Cerebellar nuclear complex (tissue), 1 donor: ENCODE measurements around the gene NOL12.
"Not testable (repeated sequence)": the region's sequence is repeated elsewhere in the genome, so short reads cannot be mapped to it uniquely, and the experiment has no call there.

Source experiments
- DNase-seq, 2 experiments: peaks; one replicate each; lab custom pipeline; 2025; lab: John Stamatoyannopoulos, UW

The NOL12 gene

GRCh38 chr22:37679670-37680069, 6.5 kb upstream of the NOL12 start:
- DNase-seq: no peak

DNA sequence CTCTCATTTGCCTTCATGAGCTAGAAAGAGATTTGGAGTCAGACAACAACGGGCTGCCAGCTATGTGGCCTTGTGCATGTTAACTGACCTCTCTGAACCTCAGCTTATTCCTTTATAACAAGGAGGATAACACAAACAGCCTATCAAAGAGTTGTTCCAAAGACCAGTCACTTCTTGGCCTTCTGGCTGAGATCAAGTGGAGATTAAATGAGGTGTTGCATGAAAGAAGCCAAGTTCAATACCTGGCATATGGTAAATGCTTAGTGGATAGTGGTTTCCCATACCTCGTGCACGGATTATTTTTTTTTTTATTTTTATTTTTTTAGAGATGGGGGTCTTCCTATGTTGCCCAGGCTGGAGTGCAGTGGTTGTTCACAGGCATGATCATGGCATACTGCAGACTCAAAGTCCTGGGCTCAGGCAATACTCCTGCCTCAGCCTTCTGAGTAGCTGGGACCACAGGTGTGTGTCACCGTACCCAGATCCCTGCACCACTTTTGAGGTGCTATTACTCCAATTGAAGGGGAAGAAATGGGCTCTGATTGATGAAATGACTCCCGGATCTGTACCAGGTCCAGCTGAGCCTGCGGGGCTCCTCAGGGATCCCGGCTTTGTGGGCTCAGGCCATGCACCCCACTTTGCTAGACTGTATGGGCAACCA, 5.8 kb upstream of the NOL12 start:
- no peak for DNase-seq

- no peak for DNase-seq
Observed at GRCh38 chr22:37681001-37681424, 5.1 kb upstream of the NOL12 start.

GRCh38 chr22:37681556-37682049, 4.5 kb upstream of the NOL12 start:
- no peak for DNase-seq

DNA sequence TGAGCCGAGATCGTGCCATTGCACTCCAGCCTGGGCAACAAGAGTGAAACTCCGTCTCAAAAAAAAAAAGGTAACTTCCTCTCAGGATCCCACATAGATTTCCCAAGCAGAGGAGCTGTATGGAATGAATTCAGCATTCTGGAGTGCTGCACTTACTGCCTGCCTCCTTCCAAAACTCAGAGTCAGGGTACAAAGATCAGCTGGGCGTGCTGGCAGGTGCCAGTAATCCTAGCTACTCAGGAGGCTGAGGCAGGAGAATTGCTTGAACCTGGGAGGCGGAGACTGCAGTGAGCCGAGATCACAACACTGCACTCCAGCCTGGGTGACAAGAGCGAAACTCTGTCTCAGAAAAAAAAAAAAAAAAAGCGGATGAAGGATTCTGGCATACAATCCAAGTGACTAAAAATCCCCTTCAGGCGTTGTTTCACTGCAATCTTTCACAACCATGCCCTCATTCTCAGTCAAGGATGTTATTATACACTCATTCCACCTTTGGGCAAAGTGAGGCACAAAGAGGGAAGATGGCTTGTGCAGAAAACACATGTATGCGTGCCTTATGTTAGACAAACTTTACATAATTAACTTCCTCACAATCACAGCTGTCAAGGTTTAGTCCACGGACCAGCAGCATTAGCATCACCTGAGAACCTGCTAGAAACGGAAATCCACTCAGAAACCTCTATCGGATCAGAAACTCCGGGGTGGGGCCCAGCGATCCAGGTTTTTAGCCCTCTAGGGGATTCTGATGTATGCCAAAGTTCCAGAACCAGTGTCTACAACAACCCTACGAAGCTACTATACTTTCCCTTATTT, 1.1 kb upstream of the NOL12 start:
- DNase-seq: no peak

DNA sequence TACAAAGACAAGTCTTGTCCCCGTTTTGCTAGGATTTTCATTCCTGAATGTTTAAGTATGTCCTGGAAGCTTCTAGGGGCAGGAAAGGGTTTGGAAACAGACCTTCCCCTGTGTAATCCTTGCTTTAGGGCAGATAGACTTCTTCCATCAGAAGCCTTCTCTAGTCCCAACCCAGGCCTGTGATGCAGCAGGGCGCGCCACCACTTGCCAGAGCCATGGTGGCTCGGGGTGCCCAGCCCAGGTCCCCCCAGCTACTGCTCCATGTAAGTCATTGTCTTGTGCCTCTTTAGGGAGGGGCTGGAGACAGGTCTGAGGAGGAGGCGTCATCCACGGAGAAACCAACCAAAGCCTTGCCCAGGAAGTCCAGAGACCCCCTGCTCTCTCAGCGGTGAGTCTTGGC, 4.3 kb downstream of the NOL12 start:
- DNase-seq: no peak

DNA sequence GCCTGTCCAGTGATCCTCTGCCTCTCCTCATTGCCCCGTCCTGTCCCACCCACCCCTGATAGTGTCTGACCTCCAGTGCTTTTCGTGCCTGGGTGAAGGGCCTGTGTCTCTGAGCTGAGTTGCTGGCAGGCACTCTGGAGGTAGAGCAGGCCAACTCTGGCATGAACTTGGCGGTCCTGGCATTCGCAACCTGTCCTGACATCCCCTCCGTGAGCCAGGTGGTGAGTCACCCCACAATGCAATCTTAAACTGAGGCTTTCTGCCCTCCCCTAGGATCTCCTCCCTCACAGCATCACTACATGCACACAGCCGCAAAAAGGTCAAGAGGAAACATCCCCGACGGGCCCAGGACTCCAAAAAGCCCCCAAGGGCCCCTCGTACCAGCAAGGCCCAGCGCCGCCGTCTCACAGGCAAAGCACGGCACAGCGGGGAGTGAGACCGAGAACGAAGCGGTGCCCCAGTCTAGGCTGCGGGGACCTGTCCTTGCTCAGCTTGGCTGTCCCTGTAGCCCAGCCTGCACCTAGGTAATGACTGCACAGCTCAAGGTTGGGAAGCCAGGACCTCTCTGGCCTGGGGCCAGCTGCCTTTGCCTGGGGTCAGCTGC, 4.9 kb downstream of the NOL12 start:
- DNase-seq: no peak

DNA sequence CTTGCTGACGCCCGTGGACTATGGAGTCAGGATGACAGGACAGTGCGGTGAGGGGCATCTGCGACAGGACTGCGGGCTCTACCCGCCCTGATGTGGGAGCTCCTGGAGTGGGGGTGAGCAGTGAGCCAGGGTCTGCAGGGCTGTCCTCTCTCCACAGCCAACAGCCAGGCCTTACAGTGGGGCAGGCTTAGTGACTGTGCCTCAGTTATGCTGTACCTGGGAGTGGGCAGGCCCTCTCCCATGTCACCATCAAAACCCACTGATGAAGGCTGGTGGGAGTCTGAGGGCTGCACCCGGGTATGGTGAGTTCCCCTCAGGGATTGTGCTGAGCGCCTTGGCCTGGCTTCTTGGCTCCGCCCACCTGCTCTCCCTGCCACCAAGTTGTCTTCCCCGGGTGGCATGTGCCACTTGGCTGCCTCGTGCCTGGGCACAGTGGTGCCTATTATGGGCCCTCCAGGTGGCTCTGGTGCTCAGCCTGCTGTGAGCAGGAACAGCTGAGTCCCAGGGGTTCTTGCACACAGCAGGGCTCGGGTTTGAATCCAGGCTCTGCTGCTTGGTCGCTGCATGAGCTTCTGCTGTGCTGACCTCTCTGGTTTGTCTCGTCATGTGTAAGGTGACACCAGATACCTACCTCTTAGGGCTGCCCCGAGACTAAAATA, 6.6 kb downstream of the NOL12 start:
- DNase-seq: no peak

- not testable (repeated sequence) for DNase-seq
Observed at GRCh38 chr22:37694131-37694530, 8.0 kb downstream of the NOL12 start.

DNA sequence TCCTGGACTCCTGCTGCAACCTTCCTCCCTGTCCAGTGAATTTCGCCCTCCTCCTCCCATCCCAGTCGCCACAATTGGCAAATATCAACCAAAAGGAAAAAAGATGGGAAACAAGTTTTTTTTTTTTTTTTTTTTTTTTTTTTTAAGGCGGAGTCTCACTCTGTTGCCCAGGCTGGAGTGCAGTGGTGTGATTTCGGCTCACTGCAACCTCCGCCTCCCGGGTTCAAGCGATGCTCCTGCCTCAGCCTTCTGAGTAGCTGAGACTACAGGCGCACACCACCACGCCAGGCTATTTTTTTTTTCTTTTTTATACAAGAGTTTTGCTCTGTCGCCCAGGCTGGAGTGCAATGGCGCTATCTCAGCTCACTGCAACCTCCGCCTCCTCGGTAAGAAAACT, 10.1 kb downstream of the NOL12 start:
- DNase-seq: not testable (repeated sequence)

DNA sequence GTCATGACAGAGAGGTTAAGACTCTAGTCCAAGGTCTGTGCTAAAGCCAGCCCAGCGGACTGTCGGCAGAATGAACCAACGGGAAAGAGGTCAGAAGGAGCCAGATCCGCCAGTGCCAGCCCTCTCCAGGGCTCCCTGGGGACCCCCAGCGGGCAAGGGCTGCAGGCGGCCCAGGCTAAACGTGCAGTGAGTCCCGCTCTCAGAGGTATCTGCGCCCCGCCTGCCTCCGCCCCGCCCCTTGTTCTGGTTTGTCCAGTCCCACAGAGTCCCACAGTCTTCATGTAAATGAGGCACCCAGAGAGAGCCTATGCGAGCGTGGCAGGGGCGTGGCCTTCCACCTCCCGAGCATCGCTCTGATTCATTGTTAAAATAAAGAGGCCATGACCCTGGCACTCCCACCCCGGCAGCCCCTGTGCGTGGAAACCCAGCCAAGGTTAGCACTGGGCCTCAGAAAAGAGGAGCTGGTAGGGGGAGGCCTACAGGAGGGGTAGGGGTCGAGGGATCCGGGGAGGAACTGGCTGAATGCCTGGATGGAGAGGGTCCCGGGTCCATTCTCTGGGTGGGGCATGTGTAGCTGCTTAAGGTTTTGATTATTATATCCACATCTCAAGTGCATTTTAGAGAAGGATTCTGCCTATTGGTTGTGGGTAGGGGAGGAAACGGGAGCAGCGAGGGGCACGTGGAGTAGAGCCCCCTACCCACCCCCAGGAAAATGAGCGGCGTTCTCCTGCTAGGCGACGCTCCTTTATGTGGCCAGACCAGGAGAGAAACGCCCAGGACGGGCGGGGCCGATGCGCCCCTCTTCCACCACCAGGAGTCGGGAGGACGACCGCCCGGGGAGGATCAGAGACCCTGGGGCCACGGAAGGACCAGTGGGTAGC, 10.8 kb downstream of the NOL12 start, which contains the start of gene TRIOBP:
TSS of gene TRIOBP (plus strand) at position 392 of the 881 bp plus-strand sequence. CDS start 4,318 bp downstream, outside the sequence.
- peak; percentile 34 to 73 for DNase-seq

- DNase-seq: no peak
Observed at GRCh38 chr22:37697538-37697835, 11.3 kb downstream of the NOL12 start.

DNA sequence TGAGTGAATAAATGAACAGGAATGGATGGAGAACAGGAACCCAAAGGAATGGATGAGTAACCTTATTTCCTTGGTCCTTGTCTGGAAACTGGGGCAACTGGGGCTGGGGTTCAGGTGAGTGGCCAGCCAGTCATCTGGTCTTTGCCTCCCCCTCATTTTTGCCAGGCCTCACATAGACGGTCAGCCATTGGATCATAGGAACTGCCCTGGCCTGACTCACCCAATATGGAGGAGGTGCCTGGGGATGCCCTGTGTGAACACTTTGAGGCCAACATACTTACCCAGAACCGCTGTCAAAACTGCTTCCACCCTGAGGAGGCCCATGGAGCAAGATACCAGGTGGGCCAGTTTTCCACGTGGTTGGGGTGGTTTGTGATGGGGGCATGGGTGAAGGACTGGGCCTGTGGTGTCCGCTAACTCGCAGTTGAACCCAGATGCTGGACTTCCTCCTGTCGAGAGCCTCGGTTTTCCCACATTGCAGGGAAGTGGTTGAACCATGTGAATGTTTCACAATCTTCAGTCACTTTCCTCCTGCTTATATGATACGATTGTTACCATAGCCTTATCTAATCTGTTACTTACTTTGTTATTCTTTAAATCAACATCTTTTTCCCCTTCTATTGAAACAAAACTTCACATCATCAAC, 15.1 kb downstream of the NOL12 start:
- no peak for DNase-seq

GRCh38 chr22:37703906-37704305, 17.8 kb downstream of the NOL12 start:
- no peak for DNase-seq

DNA sequence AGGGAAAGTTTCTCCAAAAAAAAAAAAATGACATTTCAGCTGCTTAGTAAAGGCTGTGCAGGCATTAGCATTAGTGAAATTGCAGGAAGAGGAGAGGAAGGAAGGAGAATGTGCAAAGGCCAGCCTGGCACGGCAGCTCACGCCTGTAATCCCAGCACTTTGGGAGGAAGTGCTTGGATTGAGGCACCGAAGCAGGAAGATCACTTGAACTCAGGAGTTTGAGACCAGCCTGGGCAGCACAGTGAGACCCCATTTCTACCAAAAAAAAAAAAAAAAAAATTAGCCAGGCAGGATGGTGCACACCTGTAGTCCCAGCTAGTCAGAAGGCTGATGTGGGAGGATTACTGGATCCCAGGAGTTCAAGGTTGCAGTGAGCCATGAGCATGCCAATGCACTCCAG, 18.5 kb downstream of the NOL12 start:
- no peak for DNase-seq

- no peak for DNase-seq
Observed at GRCh38 chr22:37705205-37705604, 19.1 kb downstream of the NOL12 start.

GRCh38 chr22:37708580-37709444, 22.7 kb downstream of the NOL12 start:
- DNase-seq: no peak

- no peak for DNase-seq
Observed at GRCh38 chr22:37709445-37709765, 23.3 kb downstream of the NOL12 start.

GRCh38 chr22:37710675-37711074, 24.5 kb downstream of the NOL12 start:
- DNase-seq: no peak

GRCh38 chr22:37711490-37711889, 25.3 kb downstream of the NOL12 start:
- DNase-seq: no peak
